Measurements from ENCODE around the gene RUFY4. TPM values are rescaled to one million over a fixed set of nuclear protein-coding genes. Genes with fewer than 3 reads are reported as not detected.

RUFY4 gene
- total and polyA plus RNA-seq, 12 donors: 0.21 TPM; not detected in 11

DNA sequence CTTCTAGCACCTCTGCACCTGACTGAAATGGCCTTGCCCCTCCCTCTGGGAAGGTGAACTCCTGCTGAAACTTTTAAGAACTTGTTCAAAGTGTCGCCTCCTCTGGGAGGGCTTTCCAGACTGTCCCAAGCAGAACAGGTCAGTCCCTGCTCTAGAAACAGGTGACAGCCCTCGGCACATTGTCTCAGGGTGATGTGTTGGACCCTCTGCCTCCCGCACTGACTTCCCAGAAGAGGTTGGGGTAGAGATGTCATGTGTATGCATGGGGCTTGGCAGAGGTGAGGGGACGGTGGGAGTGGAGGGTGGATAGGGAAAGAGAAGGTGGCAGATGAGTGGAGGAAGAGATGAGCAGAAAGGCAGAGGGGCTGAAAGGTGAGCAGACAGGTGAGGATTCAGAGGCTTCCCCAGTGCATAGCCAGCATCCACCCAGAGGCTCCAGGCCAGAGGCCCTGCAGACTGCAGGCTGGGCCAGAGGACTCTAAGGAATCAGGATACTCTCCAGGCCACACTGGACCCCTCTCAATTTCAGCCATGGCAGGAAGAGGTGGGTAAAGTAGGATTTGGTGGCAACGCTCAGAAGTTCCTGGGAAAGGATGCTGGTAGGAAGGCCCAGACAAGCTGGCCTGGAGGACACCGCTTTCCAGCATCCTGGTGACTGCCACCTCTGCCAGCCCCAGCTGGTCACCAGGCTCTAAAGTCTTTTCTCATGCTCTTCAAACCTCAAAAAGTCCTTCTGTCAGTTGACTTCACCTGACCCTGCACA, 41.4 kb upstream of the RUFY4 start:
- Histone ChIP-seq H3K27ac (peak overlapping the region in 3 of 10 donors; percentile 57 to 87 (median 61)), H3K9me3 (no peaks in the 10 kb centered on the region), H3K36me3 (no peaks in the 10 kb centered on the region), H3K4me1 (peaks cover 6 to 76% (median 44%) of the 10 kb centered on the region in 9 donors), H3K4me3 (no peak overlapping the region), H3K27me3 (no peaks in the 10 kb centered on the region)
- intact Hi-C loops (cut with DNase I): no loop called here
- no peak for TF ChIP-seq CTCF (IDR thresholded peaks at IDR 0.05)
- DNase-seq (no peak), ATAC-seq (no peak)
- 94 to 96% methylated on average over 6 of the region's 6 CpGs for WGBS, 2 donors

GRCh38 chr2:218028189-218028495, 40.9 kb upstream of the RUFY4 start:
- Histone ChIP-seq H3K36me3 (no peaks in the 10 kb centered on the region), H3K4me3 (no peak overlapping the region), H3K27me3 (no peaks in the 10 kb centered on the region), H3K4me1 (peaks cover 6 to 70% (median 44%) of the 10 kb centered on the region in 9 donors), H3K27ac (peak overlapping the region in 5 of 10 donors; percentile 38 to 63 (median 61)), H3K9me3 (no peaks in the 10 kb centered on the region)
- no peak for TF ChIP-seq CTCF (IDR thresholded peaks at IDR 0.05)
- intact Hi-C loops (cut with DNase I): no loop called here
- DNase-seq: no peak
- 71 to 74% methylated on average over 2 of the region's 2 CpGs for WGBS, 2 donors
- ATAC-seq: no peak

DNA sequence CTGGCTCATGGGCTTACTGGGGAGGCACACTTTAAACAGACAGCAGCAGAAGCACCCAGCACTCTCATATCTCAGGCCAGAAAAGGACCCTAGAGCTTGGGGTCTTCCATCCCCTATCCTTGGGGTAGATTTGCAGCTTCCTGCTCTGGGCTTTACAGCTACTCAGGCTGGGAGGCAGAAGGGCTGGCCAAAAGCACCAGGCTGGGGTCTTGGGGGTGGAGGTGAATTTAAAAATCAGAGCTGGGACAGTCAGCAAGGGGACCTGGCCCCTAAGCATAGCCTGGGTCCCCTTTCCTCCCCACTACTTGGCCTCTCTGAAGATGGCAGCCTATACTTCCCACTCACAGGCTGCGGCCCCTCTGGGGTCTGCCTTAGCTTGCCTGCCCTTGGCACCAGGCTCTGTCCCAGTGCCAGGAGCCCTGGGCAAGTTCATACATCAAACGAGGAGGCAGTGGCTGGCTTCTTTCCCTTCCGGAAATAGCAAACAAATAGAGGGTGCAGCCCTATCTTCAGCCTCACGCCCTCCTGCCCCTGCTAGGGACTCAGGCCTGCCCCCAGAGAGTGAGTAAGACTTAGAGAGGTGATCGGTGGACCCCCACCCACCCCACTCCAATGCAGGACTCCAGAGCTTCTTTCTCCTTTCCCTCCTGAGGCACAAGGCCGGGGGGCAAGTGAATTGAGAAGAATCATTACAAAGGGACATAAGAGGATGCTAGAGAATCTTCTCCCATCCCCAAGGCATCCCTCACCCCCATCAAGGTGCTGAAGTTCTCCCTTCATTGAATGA, 40.3 kb upstream of the RUFY4 start:
- no peak for TF ChIP-seq CTCF (IDR thresholded peaks at IDR 0.05)
- WGBS, 2 donors: 48 to 72% methylated on average over 6 of the region's 6 CpGs
- H3K4me1 ChIP-seq: peaks cover 6 to 64% (median 41%) of the 10 kb centered on the region in 9 donors
- H3K4me3 ChIP-seq: no peak overlapping the region
- H3K9me3 ChIP-seq: no peaks in the 10 kb centered on the region
- intact Hi-C loops (cut with DNase I): no loop called here
- peaks cover 0 to 3% (median 0%) of the 10 kb centered on the region in 7 donors for H3K27me3 ChIP-seq
- peak overlapping the region in 6 of 10 donors; percentile 28 to 63 (median 59) for H3K27ac ChIP-seq
- ATAC-seq (peak in 3 of 8 donors; percentile 25 to 52 (median 46)), DNase-seq (no peak)
- no peaks in the 10 kb centered on the region for H3K36me3 ChIP-seq

Data from heart right ventricle (tissue), 16 donors.